Activated CD4-positive, alpha-beta T cell treated with anti-CD3 and anti-CD28 coated beads, Interleukin-2, amount 50 U/mL, for 48 hours (primary cell): Measurements from ENCODE around the gene ZNF778.
"Not testable (repeated sequence)": the region's sequence is repeated elsewhere in the genome, so short reads cannot be mapped to it uniquely, and the experiment has no call there.

ENCODE experiments used
- DNase-seq, 2 experiments: peaks; one replicate each; pipeline ENCODE4 v3.0.0-alpha.2; 2020

The ZNF778 gene

GRCh38 chr16:89257757-89258465 lies 40.4 kb downstream of the ZNF778 start:
- no peak for DNase-seq

DNA sequence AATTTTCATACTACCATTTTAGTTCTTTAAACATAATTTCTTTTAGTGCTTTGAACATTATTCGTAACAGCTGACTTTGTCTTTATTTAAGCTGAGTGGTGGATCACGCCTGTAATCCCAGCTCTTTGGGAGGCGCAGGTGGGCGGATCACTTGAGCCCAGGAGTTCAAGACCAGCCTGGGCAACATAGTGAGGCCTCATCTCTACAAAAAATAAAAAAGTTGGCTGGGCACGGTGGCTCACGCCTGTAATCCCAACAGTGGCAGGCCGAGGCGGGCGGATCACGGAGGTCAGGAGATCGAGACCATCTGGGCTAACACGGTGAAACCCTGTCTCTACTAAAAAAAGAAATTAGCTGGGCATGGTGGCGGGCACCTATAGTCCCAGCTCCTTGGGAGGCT lies 42.4 kb downstream of the ZNF778 start:
- not testable (repeated sequence) for DNase-seq

DNA sequence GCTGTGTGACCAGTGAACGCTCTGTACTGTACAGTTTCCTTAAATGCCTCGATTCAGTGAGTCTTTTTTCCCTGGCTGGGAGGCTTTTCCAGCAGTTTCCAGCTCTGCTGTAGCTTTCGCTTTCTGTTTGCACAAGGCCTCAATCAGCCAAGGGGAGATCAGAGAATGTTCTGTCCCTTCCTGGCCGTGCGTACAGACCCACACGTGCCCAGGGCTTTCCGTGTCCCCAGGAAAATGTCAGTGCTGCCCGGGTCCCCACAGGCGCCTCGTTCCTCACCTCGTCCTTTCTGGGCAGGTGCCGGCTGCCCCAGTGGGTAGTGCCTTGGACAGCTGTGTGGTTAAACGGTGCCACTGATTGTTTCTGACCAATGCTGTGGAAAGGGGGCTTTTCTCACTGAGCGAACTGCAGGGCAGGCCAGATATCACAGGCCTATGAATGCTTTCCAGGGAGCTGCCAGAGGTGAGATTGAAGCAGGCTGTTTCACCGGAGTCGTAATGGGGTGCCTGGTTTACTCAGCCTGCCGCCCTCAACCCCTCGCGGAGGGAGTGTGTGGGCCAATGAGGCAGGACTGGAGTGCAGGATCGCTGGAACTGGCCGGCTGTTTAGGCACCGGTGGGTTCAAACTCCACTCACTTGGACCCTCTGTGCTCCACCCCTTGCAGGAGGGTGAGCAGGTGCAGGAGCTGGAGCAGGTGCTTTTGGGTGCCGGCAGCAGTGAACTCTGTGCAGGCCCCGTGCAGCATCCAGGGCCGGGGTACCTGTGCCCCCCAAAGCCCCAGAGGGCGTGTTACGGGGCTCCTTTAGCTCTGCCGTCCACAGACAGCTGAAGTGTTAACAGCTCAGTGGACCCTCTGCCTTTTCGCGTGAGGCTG lies 44.4 kb downstream of the ZNF778 start:
- DNase-seq = no peak

- DNase-seq = no peak
Measured at GRCh38 chr16:89264800-89265550, 47.5 kb downstream of the ZNF778 start.

GRCh38 chr16:89265647-89266046 lies 48.1 kb downstream of the ZNF778 start:
- DNase-seq = no peak

- DNase-seq = no peak
Measured at GRCh38 chr16:89266521-89267134, 49.1 kb downstream of the ZNF778 start.

DNA sequence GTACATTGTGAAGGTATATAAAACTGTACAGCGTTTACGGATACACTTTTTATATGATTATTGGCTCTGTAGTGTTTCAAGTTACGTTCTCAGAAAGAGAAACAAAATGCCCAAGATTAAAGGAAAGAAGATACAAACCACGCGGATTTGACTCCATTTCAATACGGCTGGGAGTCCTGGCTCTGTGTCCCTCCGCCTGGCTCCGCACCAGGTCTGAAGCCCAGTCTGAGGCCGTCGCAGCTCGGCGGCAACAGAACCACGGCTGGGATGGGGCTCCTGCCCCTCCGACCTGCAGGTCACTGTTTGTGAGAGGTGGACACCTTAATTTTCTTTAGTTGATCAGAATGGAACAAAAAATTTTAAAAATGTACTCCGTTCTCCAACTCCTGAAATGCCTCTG lies 50.2 kb downstream of the ZNF778 start:
- DNase-seq = not testable (repeated sequence)

GRCh38 chr16:89268585-89268984 lies 51.1 kb downstream of the ZNF778 start:
- DNase-seq = no peak

DNA sequence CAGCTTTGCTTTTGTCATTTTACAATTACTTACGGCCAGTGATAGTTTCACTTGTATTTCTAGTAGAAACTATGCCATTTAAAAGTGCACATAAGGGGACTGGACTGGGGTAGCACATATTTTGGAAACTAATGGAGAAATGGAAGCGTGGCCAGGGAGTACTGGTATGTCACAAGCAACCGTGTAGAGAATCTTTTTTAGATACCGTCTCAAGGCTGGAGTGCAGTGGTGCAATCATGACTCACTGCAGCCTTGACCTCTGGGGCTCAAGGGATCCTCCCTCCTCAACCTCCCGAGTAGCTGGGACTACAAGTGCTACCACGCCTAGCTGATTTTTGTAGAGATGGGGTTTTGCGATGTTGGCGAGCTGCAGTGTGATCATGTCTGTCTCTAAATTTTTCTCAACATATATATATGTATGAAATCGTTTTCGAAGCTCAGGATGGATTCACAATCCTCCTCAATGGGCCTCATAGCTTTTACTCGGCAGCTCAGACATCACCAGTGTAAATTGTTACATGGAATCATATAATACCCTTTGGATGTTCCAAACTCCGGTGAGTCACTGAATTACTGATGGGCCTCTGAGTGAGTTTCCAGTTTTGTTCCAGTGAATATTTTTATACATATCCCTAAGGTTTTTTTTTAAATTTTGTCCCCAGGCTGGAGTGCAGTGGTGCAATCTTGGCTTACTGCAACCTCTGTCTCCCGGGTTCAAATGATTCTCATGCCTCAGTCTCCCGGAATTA lies 51.7 kb downstream of the ZNF778 start:
- no peak for DNase-seq

DNA sequence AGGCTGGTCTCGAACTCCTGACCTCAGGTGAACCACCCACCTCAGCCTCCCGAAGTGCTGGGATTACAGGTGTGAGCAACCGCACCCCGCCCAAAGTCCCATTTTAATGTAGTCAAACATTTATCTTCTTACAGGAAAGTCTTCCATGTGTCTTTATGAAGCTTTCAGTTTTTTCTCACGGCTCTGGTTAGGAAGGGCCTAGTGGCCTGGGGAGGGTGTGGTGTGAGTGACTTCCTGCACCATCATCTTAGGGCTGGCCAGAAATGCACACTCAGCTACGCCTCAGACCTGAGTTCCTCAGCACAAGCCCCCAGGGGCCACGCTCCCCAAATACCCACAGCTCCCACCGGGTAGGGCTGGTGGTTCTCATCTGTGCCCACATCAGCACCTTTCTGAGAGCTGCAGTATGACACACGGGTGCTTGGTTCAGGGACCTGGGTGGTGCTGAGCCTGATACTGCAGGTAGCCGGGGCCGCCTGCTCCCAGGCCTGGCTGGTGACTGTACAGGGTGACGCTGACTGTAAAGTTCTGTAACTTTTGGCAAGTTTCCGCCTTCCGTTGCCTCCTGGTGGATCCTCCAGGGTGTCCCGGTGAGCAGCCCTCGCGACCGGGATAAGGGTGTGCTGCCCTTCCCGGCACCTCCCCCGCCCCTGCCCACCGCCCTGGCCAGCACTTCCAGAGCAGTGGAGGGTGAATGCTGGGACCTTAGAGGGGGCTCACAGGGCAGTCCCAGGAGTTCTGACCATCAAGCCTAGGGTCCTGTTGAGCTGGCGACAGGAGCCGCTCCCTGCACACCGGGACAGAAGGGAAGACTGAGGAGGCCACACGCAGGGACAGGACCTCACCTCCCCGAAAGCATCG lies 52.5 kb downstream of the ZNF778 start:
- DNase-seq = no peak

DNA sequence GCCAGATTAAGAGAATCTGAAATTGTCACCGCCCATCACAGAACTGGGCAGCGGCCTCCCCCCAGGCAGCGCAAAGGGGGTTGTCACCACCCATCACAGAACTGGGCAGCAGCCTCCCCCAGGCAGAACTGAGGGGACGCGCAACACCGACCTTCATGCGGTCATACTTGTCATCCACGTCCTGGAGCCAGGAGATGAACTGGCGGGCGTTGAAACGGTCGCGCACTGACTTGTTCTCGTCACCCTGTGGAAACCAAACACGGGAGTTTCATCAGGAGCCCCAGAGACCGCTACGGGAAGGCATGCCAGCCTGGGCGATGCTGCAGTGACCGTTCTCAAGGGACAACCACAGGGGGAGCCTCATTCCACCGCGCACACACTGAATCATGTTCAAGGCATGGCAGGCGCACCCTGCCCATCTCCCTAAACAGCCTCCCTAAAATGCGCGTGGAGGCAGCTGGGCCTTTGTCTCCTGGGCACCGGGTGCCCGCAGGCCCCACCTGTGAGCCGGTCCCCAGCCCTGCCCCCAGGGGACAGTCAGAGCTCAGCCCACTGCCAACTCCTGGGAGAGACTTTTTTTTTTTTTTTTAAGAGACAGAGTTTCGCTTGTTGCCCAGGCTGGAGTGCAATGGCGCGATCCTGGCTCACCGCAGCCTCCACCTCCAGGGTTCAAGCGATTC lies 53.3 kb downstream of the ZNF778 start:
- no peak for DNase-seq

DNA sequence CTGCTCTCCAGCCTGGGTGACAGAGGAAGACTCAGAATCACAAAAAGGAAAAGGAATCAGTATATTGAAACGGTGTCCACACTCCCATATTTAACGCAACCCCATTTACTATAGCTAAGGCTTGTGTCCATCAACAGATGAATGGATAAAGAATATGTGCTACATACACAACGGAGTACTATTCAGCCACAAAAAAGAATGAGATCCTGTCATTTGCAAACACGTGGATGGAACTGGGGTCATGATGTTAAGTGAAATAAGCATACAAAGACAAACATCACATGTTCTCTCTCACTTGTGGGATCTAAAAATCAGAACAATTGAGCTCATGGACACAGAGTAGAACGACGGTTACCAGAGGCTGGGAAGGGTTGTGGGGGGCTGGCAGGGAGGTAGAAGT lies 55.1 kb downstream of the ZNF778 start:
- DNase-seq = no peak

GRCh38 chr16:89273741-89274472 lies 56.4 kb downstream of the ZNF778 start:
- DNase-seq = no peak

DNA sequence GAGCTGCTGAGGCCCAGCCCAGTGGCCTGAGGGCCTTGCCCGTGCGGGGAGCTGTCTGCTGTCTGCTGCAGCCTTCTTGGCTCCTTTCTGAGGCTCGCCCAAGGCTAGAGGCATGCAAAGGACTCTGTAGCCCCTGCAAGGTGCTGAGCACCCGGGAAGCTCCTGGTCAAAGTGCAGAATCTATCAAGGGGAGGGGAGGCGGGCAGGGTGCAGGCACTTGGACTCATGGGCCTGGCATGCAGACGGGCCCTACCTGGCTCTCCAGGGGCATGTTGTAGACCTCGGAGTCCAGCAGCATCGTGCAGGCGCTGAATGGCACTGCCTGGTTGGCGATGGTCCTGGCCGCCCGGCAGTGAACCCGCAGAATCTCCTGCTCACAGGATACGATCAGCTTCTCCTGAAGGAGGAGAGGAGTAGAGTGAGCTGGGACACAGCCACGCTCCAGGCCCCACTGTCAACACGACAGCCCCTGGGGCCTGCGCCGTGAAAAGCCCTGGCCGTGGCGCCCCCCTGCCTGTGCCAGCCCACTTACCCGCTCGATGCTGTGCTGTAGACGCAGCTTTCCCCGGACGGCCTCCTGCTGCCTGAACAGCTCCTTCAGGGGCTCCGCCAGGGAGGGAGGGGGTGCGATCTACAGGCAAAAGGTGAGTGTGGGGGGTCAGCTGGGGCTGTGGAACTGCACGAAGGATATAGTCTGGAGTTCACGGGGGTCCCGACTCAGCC lies 57.2 kb downstream of the ZNF778 start:
- no peak for DNase-seq

- no peak for DNase-seq
Measured at GRCh38 chr16:89275284-89275584, 57.7 kb downstream of the ZNF778 start.

DNA sequence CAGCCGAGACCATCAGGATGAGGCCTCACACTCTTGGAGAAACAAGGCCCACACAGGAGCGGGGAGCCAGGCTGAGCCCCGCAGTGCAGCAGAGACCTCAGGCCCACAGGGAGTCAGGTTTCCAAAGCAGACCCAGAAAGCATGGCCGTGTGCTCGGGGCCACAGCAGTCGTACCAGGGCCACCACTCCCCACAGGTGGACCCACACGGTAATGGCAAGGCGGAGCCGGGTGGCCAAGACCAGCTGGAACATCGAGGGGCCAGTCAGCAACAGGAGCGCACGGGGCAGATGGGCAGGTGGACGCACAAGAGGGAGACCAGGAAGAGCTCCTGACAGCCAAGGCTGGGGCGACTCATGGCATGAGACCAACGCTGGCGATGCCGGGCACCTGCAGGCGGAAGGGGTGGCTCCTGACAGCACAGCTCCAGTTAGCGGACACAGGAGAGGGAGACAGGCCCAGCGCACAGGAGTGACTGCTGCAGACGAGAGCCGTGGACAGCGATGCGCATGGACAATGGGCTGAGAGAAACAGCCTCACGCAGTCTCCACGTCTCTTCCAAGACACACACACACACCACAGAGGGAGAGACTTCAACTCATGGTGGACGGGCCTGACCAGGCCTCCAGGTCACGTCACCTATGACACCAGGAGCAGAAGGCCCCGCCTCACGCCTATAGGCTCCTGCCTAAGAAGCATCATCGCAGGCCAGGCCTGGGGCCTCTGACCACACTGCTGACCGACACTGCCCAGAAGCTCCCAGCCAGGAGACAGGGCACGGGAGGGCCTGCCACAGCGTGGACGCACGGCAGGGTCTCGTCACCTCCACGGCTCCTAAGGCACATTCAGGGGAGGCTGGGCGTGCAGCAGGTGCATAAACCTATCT lies 58.6 kb downstream of the ZNF778 start:
- no peak for DNase-seq

GRCh38 chr16:89277049-89277448 lies 59.5 kb downstream of the ZNF778 start:
- no peak for DNase-seq

- DNase-seq = no peak
Measured at GRCh38 chr16:89277641-89278341, 60.3 kb downstream of the ZNF778 start.
